GM18498 (cell line): ENCODE results near the gene TFCP2.

Experiments
- ATAC-seq: cut with Tn5 transposase; IDR thresholded peaks from one replicate; pipeline ENCODE4 v1.9.1; 2021; ENCODE audit warnings: mild to moderate bottlenecking, moderate library complexity; ENCODE audit not compliant: unreplicated experiment

The TFCP2 gene

DNA sequence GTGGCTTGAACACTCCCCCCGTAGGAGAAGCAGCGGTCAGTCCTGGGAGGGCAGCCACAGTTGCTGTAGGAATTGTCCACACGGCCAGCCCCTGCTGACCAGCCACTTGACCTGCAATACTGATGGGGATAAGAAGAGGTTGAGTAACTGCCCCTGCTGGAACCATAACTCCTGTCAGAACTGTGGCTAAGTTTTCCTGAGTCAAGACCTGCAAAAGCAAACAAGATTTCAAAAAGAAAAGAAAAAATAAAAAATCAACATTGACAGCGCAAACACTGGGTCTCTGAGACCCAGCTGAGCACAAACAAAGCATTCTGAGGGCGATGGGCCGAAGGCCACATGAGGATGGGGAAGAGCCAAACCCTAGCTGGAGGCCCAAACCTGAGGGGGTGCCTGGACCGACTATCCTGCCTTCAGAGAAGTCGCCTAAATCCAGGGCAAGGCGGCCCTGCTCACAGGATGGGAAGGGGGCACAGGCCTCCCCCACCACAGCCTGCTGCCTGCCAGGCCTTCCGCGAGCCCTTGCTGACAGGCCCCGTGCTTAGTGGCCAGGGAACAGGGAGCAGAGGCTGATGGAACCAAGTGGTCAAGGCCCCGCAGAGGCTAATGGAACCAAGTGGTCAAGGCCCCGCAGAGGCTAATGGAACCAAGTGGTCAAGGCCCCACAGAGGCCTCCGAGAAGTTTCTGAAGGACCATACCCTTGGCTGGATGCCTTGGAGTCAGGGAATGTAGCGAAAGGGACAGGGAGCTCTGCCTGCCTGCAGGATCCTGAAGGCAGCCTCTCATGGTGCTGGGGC, 25.8 kb upstream of the TFCP2 start:
- ATAC-seq, result no peak

DNA sequence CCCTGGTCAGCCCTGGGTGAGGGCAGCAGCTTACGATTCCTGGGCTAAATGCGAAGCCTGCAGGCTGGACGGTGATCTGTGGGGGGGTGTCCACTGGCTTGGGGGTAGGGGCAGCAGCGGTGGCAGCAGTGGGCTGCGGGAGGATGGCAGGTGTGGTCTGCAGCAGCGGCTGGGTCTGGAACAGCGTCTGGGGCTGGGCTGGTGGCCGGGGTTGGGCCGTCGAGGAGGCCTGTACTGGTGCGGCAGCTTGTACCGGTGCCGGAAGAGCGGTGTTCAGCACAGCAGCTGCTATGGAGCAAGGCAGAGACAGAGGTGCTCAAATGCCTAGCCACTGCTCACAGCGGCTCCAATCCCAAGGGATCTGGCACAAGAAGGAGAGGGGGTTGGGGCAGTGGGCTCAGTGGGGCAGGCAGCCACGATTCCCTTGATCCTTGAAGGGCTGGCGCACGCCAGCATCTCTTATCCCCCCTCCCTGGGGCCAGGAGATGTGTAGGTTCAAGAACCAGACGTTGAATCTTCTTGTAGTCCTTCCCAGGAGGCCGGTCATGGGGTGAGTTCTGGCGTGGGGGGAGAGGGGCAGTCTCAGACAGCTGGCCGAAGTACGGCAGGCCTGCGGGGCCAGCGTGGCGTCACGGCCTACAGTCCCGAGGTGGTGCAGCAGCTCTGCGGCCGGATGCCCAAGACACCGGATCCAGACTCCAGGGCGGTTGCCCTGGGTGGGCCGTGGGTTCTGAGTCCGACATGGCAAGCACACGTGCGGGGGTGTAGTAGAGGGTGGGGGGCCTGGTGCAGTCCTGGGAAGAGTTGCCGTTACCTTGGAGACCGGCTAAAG, 25.0 kb upstream of the TFCP2 start:
- ATAC-seq, result no peak

DNA sequence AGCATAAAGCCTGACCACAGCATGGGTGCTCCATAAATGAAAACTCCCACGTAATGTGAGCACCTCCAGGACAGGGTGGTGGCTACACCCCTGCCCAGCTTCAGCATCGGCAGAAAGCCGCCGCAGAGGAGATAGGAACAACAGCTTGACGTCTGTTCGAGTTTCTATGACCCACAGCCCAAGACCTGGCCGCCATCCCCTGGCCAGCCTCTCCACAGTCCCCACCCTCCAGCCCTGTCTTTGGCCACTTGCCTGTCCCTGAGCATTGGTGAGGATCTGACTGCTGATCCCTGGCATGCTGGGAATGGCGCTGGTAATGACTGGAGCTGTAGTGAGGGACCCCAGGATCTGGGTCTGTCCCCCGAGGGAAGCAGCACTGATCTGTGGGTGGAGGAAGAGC, 23.6 kb upstream of the TFCP2 start:
- ATAC-seq, result no peak

DNA sequence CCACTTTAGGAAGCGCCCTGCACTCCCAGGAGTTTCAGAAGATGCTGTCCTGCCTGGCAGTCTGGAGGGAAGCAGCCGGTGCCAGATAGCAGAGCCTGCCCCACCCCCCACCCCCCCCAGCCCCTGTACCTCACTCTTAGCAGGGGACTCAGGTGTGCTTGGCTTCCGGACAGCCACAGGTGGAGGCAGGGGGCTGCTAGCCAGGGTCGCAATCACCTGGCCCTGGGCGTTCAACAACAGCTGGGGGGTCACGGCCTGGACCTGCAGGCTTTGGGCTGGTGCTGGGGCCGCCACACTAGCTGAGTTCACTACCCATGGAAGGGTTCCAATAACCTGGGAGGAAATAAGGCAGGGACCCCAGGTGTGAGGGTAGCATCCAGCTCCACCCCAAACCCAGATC, 22.9 kb upstream of the TFCP2 start:
- ATAC-seq, result no peak

DNA sequence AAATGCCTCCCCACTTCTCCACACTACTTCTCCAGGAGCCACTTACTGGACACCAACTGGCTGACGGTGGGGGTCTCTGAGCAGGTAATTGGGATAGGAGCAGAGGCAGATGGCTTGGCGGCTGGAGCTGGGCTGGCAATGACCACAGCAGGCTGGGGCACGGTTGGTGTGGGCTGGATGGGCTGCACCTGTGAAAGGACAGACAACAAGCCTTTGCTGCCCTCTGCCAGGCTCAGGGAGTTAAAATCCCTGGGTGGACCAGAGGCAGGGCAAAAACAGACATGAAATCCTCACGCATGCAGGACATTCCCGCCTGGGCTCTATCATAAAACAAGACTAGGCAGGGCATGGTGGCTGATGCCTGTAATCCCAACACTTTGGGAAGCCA, 19.3 kb upstream of the TFCP2 start:
- no peak for ATAC-seq

DNA sequence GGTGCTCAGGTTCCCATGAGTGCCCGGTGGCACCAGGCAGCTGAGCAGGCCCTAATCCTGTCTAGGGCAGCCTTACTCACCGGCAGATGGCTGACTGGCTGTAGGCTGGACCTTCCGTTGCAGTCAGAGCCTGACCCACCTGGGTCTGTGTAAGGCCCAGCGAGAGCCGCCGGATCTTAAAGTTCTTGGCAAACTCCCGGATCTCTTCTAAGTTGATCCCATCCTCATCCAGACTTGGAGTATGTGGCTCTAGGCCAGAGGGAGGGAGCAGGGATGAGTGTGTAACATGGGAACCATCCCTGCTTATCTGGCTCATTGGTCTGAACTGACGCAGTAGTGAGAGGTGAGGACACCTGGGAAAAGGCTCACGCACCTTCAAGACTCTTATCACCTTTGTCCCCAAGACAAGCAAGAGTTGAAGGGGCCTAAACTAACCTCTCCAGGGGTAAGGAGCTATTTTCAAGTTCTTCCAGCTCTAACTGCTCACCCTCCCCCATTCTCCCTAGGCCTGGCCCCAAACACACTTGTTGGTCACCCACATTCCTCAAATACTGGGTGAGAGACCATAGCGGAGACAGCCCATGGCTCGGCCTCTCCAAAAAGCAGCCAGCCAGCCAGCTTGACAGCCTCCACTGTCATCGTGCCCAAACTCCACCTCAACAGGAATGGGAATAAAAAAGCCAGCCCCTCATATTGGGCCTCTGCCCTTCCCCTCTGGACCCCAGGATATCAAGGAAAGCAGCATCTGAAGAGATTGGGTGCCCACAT, 18.8 kb upstream of the TFCP2 start:
- no peak for ATAC-seq

DNA sequence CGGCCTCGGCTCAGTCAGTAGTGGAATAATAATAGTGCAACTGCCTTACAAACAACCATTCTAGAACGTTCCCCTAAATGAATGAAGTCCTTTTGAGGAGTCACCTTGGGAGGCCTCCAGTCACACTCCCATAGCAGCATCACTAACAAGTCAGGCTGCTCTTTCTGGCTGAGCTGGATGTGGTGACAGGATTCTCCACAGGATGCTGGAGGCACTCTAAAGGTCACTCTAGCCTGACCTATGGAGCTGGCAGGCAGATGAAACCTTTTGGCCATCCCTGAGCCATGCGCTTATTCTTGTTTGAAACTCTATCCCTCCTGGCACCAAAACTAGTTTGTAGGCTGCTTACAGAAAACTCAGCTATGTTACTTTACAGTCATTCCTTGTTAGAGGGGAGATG, 17.9 kb upstream of the TFCP2 start:
- no peak for ATAC-seq

DNA sequence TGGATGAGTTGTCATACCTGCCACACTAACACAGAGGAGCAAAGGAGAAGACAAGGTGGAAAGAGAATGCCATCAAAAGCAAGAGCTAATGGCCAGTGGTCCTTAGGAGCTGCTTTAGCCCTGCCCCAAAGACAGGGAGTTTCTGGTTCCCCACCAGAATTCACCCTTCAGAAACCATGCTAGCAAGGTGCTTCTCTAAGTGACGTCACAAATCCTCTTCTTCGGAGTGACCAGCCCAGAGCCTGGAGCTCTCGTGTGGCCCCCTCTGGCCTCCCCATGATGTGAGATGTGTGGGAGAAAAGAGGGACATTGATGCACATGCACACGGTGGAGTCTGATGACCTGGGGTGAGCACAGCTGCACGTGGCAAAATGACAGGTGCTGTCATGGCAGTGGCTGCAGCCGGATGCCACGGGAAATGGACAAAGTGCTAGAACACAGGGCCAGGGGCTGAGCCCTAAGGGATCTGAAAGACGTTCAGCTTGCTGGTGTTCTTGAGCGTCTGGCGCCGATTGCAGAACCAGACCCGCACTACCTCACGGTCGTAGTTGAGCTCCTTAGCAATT, 16.9 kb upstream of the TFCP2 start:
- ATAC-seq, result no peak

DNA sequence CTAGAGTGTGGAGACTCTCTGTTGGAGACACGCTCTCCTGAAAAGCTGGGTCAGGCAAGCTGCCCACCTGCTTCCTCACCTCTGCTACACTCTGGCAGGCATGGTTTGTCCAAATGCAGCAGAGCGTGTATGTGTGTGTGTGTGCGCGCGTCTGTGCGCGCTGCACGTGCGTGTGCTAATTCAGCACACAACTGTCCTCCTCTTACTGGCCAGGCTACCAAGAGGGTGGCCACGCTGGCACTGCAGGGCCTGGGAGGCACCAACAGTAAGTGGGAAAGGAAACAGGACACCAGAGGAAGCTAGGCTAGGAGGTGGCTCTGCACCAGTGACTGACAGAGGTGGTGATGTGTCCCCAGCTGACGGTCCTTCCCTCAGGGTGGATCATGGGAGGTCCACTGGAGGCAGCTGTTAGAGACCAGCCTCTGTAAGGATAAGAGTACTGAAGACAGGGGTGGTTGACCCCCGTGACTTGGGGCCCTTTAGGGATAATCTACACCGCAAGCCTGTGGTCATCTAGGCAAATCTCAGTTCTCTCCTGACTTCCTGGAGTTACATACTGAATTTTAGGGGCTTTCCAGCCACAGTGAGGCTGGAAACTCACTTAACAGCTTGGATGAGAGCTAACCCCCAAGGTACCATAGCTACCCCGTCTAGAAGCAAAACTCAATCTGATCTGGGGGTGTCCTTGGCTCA, 15.6 kb upstream of the TFCP2 start:
- peak; percentile 58 for ATAC-seq

DNA sequence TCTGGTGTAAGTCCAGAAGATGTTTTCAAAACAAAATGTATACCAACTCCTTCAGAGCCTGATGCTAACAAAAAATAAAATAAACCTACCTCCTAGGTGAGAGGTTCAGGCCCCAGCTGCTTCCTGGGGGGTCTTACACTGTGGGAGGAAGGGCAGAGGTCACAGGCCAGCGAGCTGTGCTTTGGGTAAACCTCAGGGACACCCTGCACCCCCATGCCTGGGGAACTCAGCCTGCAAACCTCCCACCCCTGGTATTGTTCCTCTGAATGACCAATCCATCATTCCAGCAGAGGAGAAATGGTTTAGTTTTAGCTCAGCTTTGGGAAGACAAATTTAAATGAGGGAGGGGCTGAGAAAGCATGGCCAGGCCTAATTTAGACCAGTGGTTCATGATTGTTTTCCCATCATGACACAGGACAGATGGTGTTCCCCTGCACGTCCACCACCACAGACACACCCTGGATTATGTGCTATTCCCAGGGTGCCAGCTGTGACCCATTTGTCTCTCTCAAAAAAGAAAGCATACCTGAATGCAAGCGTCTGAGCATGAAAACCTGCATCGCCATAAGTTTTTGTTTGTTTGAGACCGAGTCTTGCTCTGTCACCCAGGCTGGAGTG, 14.5 kb upstream of the TFCP2 start:
- ATAC-seq, result no peak

DNA sequence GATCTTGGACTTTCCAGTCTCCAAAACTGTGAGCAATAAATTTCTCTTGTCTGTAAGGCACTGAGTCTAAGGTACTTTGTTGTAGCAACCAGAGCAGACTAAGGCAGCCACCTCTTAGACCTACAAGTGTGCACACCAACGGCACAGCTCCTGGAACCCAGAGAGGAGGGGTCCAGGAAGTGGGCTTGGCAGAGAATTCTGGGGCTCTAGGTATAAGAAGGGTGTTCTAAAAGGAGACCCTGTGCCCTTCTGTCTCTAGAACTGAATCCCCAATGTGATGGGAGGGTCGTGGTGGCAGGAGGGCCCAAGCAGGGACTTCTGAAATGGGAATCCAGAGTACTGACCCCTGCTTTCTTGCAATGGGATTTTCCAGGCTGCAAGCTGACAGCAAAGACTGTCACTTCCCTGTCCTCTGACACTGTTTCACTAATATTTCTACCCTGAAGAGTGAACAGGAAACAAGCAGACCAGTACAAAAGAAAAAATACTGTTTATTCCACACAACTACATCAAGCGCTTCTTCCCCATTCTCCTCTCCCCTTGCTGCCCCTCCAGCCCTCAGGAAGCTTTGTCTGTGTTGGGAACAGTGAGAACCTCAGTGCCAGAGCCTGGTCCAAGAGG, 13.6 kb upstream of the TFCP2 start:
- no peak for ATAC-seq

DNA sequence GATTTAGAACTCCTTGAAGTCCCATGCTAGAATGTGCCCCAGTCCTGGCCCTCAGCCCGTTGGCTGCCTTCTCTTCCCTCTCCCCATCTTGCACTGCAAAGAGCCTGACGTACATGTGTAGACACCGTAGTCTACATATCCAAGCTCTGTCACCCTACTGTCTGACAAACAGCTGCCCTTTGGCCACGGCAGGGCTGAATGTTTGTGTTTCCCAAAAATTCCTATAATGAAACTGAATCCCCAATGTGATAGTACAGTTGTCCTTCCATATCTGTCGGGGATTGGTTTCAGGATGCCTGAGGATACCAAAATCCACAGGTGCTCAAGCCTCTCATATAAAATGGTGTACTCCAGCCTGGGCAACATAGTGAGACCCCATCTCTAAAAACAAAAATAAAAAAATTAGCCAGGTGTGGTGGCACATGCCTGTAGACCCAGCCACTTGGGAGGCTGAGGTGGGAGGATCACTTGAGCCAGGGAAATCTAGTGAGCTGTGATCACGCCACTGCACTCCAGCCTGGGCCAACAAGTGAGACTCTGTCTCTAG, 12.3 kb upstream of the TFCP2 start:
- no peak for ATAC-seq

DNA sequence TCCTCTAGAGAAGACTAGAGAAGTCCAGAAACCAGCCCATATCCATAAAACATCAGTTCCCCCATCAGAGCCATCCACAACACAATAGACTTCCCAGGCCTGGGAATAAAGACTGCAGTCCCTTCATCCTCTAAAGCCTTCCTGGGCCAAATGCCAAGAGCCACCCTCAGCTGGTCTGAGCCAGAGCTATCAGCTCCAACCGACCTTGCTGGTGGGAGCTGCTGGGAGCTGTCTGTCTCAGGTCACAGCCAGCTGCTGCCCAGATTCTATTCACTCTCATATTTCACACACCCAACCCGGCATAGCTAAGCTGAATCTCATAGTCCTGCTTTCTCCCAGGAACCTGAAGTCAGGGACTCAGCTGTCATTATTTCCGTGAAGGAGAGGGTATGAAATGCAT, 10.9 kb upstream of the TFCP2 start:
- no peak for ATAC-seq

DNA sequence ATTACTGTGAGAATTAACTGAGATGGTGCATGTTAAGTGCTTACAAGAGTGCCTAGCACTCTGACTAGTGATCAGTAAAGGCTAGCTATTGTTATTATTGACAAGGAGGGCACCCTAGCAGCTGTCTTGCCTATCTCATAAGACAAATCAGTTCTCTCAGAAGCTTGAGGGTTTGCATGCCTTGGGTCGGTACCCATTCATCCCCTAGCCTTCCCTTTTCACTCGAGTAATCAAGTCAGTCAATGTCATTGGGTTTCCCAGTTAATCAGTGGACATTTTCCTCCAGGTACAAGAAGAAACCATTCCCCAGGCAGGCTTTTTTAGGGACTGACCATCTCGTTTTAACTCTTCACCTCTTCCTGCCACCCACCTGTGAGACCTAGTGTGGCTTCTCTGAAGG, 10.4 kb upstream of the TFCP2 start:
- ATAC-seq, result no peak

DNA sequence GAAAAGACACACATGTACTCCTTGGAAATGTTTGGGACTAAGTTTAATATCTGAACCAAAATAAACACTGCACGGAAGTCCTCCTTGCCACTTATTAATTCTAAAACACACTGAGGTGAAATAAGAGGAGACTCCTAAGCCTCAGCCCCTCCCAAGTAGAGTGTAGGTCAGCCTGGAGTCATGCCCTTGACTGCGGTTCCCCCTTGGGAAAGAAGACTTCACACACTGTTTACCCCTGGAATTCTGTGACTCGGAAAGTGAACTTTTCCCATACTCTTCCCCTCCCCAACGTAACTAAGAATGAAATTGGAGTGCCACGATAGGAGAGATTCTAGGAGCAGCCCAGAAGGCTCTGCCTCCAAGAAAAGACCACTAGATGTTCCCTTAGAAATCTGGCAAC, 8.6 kb upstream of the TFCP2 start:
- no peak for ATAC-seq

DNA sequence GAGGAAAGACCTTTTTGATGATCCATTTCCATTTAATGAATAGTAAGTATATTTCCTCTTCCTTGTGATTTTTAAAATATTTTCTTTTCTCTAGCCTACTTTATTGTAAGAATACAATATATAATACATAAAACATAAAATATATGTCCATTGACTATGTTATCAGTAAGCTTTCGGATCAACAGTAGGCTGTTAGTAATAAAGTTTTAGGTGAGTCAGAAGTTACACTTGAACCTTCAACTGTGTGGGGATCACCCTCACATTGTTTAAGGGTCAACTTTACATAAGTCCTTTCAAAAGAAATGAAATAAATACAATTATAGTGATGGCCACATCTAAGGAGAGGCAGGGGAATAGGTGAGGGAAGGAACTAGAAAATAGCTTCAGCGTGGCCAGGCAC, 5.0 kb upstream of the TFCP2 start:
- no peak for ATAC-seq

DNA sequence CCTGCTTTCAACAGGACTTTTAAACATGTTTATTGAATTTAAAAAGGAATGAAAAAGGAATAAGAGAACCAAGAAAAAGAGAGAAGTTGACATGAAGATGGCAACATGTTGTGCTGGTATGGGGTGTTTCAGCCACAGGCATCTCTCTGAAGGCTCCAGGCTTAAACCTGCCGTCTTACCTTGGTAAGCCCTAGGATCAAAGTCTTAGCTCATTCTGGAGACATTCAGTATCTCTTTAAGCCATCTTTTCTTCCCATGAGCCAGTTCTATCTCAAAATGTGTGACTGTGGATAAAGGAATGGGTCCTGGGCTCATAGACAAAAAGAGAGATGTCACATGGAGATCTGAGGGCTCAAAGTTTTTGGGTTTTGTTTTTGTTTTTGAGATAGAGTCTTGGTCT, 1.6 kb upstream of the TFCP2 start:
- ATAC-seq, result no peak

DNA sequence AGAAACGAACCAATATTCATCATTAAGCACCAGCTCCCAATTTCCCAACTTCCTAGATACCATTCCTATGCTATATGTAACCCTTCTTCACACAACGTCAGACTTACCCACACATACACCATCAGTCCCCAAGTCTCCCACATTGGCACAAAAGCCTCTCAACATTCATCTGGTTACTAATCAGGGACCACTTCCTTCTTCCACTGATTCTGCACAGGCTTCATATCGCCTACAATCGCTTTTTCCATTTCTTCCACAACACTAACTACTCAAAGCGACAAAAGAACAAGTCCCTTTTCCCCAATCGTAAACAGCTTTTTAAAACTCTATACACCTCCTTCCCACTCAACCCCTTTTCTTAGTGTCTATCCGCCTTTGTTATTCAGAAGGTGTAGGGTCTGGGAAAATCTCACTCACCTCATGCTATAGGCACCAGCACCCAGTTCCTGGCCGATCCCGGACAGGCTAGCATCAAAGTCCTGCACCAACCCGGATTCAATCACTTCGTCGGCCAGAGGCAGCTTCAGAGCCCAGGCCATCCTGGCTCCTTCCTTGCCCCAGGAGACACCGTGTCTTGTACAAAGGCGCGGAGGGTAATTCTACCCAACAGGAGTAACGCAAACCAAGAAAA, 936 bp downstream of the TFCP2 start:
- no peak for ATAC-seq

DNA sequence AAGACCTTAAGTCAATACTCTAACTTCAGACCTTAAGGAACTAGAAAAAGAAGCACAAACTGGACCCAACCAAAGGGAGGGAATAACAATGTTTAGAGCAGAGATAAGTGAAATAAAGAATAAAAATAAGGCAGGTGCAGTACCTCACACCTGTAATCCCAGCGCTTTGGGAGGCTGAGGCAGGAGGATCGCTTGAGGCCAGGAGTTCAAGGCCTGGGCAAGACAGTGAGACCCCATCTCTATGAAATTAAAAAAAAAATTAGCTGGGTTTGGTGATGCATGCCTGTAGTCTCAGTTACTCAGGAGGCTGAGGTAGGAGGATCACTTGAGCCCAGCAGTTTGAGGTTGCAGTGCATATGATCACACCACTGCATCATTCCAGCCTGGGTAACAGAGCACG, 9.1 kb downstream of the TFCP2 start:
- no peak for ATAC-seq
